Measurements from ENCODE around the gene TESK1.
"Not testable (repeated sequence)": the region's sequence is repeated elsewhere in the genome, so short reads cannot be mapped to it uniquely, and the experiment has no call there.

TESK1 gene

DNA sequence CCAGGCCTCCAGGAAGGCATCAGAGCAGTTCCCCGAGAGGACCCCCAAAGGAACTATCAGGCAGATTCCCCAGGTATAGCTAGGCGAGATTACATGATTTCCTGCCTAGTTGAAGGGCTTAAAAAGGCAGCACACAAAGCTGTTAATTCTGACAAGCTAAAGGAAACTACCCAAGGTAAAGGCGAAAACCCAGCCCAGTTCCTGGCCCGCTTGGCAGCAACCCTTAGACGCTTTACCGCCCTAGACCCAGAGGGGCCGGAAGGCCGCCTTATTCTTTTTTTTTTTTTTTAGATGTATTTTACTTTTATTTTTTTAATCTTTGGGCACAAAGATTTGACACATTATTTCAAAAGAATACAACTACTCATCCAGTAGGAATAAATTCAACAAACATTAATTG, 33.7 kb downstream of the TESK1 start:
- not testable (repeated sequence) for H3K27me3 ChIP-seq (ENCODE audit: insufficient read depth, insufficient read length); H3K4me3 ChIP-seq (ENCODE audit: insufficient read length, low read depth); H3K36me3 ChIP-seq (ENCODE audit: insufficient read depth, insufficient read length, low read length); H3K9me3 ChIP-seq (ENCODE audit: insufficient read depth, low read length); DNase-seq (ENCODE audit: low read depth, low spot score); H3K9ac ChIP-seq (ENCODE audit: insufficient read length, low read depth); H3K4me1 ChIP-seq (ENCODE audit: insufficient read depth, insufficient read length)

DNA sequence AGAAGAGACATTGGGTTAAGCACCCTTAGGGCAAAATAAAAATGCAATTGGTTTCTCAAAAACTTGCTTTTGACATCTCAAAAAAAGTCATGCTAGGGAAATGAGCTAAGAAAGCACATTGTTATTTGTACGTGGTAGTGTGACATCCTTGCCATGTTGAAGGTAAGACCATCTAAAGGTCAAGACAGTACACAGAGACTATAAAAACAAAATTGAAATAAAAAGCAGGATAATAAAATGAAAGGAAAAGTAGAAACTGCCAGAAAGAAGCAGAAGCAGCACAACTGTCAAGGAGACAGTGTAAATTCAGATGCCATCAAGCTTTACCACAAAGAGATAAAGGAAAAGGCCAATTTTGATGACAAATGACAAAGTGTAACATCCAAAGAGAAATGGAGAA, 34.2 kb downstream of the TESK1 start:
- not testable (repeated sequence) for H3K9ac ChIP-seq (ENCODE audit: insufficient read length, low read depth); H3K4me3 ChIP-seq (ENCODE audit: insufficient read length, low read depth); DNase-seq (ENCODE audit: low read depth, low spot score)

GRCh38 chr9:35639631-35640030, 34.6 kb downstream of the TESK1 start:
- no peak for DNase-seq (ENCODE audit: low read depth, low spot score)
- no peaks in the 10 kb centered on the region for H3K27me3 ChIP-seq (ENCODE audit: insufficient read depth, insufficient read length)
- no peaks in the 10 kb centered on the region for H3K4me1 ChIP-seq (ENCODE audit: insufficient read depth, insufficient read length)
- H3K36me3 ChIP-seq (ENCODE audit: insufficient read depth, insufficient read length, low read length): peaks cover 3% of the 10 kb centered on the region
- H3K9ac ChIP-seq (ENCODE audit: insufficient read length, low read depth): no peak overlapping the region
- H3K4me3 ChIP-seq (ENCODE audit: insufficient read length, low read depth): no peak overlapping the region
- H3K9me3 ChIP-seq (ENCODE audit: insufficient read depth, low read length): no peaks in the 10 kb centered on the region
- TF ChIP-seq SUZ12 (IDR thresholded peaks at IDR 0.05; ENCODE audit: extremely low read depth, insufficient read depth, insufficient read length) (no peak), ZNF274 (IDR thresholded peaks at IDR 0.05; ENCODE audit: low read depth, low read length) (no peak), YY1 (IDR thresholded peaks at IDR 0.05; ENCODE audit: insufficient read depth, insufficient read length) (no peak)

More for the DNA sequence above, 34.2 kb downstream of the TESK1 start:
- not testable (repeated sequence) for H3K27me3 ChIP-seq (ENCODE audit: insufficient read depth, insufficient read length); H3K36me3 ChIP-seq (ENCODE audit: insufficient read depth, insufficient read length, low read length); H3K4me1 ChIP-seq (ENCODE audit: insufficient read depth, insufficient read length); H3K9me3 ChIP-seq (ENCODE audit: insufficient read depth, low read length)

DNA sequence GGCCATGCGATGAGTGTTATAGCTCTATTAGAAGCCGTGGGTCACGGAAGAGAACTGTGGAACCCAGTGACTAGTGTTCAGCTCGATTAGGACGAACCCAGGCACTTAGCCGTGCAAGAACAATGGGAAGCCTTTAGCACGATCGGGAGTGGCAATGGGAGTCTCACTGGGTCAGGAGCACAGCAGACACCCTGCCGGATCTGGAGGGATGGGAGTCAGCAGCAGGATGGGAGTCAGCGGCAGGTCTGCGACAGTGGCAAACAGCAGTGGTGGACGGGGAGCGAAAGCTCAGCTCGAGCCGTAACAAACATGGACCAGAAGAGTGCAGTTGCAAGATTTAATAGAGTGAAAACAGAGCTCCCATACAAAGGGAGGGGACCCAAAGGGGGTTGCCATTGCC, 35.4 kb downstream of the TESK1 start:
- not testable (repeated sequence) for H3K27me3 ChIP-seq (ENCODE audit: insufficient read depth, insufficient read length); H3K4me3 ChIP-seq (ENCODE audit: insufficient read length, low read depth); H3K36me3 ChIP-seq (ENCODE audit: insufficient read depth, insufficient read length, low read length); H3K9me3 ChIP-seq (ENCODE audit: insufficient read depth, low read length); H3K9ac ChIP-seq (ENCODE audit: insufficient read length, low read depth); H3K4me1 ChIP-seq (ENCODE audit: insufficient read depth, insufficient read length); DNase-seq (ENCODE audit: low read depth, low spot score)

DNA sequence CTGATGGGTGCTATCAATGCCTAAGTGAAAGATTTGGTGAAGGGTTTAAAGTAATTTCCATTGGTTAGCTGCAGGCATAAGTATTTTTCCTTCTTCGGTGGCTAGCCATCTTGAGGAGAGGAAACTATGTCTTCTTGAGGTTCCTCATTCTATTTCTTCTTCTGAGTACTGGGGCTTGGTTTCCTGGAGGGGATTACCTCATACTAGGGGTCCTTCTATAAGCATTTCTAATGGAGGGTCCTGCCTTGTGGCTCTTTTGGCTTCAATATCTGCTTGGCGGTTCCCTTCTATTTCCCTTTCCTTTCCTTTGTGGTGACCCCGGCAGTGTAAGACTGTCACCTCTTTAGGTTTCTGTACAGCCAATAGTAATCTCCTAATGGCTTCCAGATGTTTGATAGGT, 36.4 kb downstream of the TESK1 start:
- not testable (repeated sequence) for H3K4me3 ChIP-seq (ENCODE audit: insufficient read length, low read depth); H3K9me3 ChIP-seq (ENCODE audit: insufficient read depth, low read length); H3K27me3 ChIP-seq (ENCODE audit: insufficient read depth, insufficient read length); DNase-seq (ENCODE audit: low read depth, low spot score); H3K36me3 ChIP-seq (ENCODE audit: insufficient read depth, insufficient read length, low read length); H3K9ac ChIP-seq (ENCODE audit: insufficient read length, low read depth); H3K4me1 ChIP-seq (ENCODE audit: insufficient read depth, insufficient read length)

DNA sequence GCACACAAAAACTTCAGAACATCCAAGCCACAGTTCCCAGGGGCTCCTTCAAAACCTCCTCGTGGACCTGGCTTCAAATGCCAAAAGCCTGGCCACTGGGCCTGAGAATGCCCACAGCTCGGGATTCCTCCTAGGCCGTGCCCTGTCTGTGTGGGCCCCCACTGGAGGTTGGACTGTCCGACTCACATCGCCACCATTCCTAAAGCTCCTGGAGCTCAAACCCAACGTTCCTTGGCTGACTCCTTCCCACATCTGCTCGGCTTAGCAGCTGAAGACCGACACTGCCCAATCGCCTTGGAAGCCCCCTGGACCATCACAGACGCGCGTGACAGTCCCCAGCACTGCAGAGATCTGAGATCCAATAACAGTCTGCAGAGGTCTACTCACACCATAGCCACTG, 38.0 kb downstream of the TESK1 start:
- peaks cover 2% of the 10 kb centered on the region for H3K4me1 ChIP-seq (ENCODE audit: insufficient read depth, insufficient read length)
- TF ChIP-seq SUZ12 (IDR thresholded peaks at IDR 0.05; ENCODE audit: extremely low read depth, insufficient read depth, insufficient read length): no peak
- no peak for TF ChIP-seq YY1 (IDR thresholded peaks at IDR 0.05; ENCODE audit: insufficient read depth, insufficient read length)
- TF ChIP-seq ZNF274 (IDR thresholded peaks at IDR 0.05; ENCODE audit: low read depth, low read length): no peak
- peaks cover 3% of the 10 kb centered on the region for H3K36me3 ChIP-seq (ENCODE audit: insufficient read depth, insufficient read length, low read length)
- DNase-seq (ENCODE audit: low read depth, low spot score): no peak
- H3K9ac ChIP-seq (ENCODE audit: insufficient read length, low read depth): no peak overlapping the region
- no peaks in the 10 kb centered on the region for H3K9me3 ChIP-seq (ENCODE audit: insufficient read depth, low read length)
- H3K27me3 ChIP-seq (ENCODE audit: insufficient read depth, insufficient read length): peaks cover 12% of the 10 kb centered on the region
- H3K4me3 ChIP-seq (ENCODE audit: insufficient read length, low read depth): no peak overlapping the region

GRCh38 chr9:35645736-35646135, 40.7 kb downstream of the TESK1 start:
- Histone ChIP-seq H3K4me1 (ENCODE audit: insufficient read depth, insufficient read length) (peaks cover 17% of the 10 kb centered on the region), H3K9ac (ENCODE audit: insufficient read length, low read depth) (peak overlapping the region; percentile 88), H3K4me3 (ENCODE audit: insufficient read length, low read depth) (peak overlapping the region; percentile 71), H3K27me3 (ENCODE audit: insufficient read depth, insufficient read length) (peaks cover 18% of the 10 kb centered on the region)
- DNase-seq (ENCODE audit: low read depth, low spot score); H3K36me3 ChIP-seq (ENCODE audit: insufficient read depth, insufficient read length, low read length); H3K9me3 ChIP-seq (ENCODE audit: insufficient read depth, low read length): not testable (repeated sequence)

DNA sequence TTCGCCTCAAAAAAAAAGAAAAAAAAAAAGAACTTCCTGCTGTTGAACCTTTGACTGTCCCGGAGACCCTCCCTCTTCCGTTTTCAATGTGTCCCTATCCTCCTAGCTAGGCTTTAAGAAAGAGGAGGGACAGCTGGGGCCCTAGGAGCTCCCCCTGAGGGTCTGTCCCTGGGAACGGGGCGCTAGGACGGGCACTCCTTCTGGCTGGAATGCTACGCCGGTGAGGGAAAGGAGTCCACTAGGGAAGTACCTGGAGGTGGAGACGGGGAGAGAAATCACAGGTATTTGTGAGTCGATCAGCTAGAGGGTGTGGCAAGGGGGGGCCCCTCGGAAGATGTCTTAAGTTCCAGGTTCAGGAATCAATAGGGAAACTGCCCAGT, 41.1 kb downstream of the TESK1 start:
- H3K9me3 ChIP-seq (ENCODE audit: insufficient read depth, low read length): no peaks in the 10 kb centered on the region
- peak overlapping the region; percentile 88 for H3K9ac ChIP-seq (ENCODE audit: insufficient read length, low read depth)
- peak overlapping the region; percentile 71 for H3K4me3 ChIP-seq (ENCODE audit: insufficient read length, low read depth)
- peaks cover 3% of the 10 kb centered on the region for H3K36me3 ChIP-seq (ENCODE audit: insufficient read depth, insufficient read length, low read length)
- DNase-seq (ENCODE audit: low read depth, low spot score): peak; percentile 55
- TF ChIP-seq YY1 (IDR thresholded peaks at IDR 0.05; ENCODE audit: insufficient read depth, insufficient read length) (no peak), ZNF274 (IDR thresholded peaks at IDR 0.05; ENCODE audit: low read depth, low read length) (no peak), SUZ12 (IDR thresholded peaks at IDR 0.05; ENCODE audit: extremely low read depth, insufficient read depth, insufficient read length) (no peak)
- H3K27me3 ChIP-seq (ENCODE audit: insufficient read depth, insufficient read length): peaks cover 18% of the 10 kb centered on the region
- peaks cover 20% of the 10 kb centered on the region for H3K4me1 ChIP-seq (ENCODE audit: insufficient read depth, insufficient read length)
